ENCODE results near the gene WWC2. TPM values are rescaled to one million over a fixed set of nuclear protein-coding genes. Genes with fewer than 3 reads are reported as not detected.

The WWC2 gene
- total RNA-seq, 2 donors from 2014 or later = 4.3 to 6.8 TPM

DNA sequence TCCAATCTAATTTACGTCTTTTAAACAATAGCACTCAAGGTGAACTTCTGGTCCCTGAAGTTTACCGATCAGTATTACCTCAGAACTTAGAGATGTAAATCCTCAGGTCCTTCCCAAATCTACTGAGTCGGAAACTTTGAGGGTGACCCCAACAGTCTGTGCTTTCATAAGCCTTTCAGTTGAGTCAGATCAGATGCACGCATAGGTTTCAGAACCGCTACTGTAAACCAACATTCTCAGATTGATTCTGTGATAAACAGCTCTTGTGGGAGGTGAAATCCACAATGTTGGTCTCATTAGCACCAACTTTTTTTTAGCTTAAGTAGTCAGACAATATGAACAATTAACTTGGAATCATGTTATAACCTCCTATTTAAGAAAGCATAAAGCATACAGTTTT, 86.0 kb downstream of the WWC2 start:
- no peaks in the 10 kb centered on the region for H3K9me3 ChIP-seq
- no peaks in the 10 kb centered on the region for H3K27me3 ChIP-seq
- intact Hi-C loops (cut with DNase I) = no loop called here
- H3K4me1 ChIP-seq = no peaks in the 10 kb centered on the region
- no peak for DNase-seq
- no peak overlapping the region for H3K4me3 ChIP-seq
- H3K27ac ChIP-seq = no peak overlapping the region
- no peaks in the 10 kb centered on the region for H3K36me3 ChIP-seq
- TF ChIP-seq, protein P1, sequence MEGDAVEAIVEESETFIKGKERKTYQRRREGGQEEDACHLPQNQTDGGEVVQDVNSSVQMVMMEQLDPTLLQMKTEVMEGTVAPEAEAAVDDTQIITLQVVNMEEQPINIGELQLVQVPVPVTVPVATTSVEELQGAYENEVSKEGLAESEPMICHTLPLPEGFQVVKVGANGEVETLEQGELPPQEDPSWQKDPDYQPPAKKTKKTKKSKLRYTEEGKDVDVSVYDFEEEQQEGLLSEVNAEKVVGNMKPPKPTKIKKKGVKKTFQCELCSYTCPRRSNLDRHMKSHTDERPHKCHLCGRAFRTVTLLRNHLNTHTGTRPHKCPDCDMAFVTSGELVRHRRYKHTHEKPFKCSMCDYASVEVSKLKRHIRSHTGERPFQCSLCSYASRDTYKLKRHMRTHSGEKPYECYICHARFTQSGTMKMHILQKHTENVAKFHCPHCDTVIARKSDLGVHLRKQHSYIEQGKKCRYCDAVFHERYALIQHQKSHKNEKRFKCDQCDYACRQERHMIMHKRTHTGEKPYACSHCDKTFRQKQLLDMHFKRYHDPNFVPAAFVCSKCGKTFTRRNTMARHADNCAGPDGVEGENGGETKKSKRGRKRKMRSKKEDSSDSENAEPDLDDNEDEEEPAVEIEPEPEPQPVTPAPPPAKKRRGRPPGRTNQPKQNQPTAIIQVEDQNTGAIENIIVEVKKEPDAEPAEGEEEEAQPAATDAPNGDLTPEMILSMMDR (IDR thresholded peaks at IDR 0.05) = no peak
- H3K9ac ChIP-seq (ENCODE audit: low read depth in 2 of 2, low read length in 2 of 2) = no peak overlapping the region

DNA sequence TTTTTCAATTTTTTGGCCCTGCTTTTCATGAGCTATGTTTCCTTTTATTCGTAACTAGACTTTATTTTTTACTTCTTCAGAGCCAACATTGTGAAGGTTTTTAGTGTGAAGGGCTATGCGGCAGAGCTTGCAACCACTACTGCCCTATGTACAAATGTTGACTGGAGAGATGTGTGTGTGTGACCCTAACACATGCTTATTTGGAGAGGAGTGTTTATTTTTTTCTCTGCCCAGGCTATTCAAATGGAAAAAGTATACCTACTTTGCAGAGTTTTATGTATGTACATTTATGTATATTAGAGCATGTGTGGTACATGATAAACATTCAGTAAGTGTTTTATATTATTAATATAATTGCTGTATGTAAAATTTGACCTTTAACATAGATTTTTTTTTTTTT, 86.5 kb downstream of the WWC2 start:
- intact Hi-C loops (cut with DNase I) = no loop called here
- no peak overlapping the region for H3K27ac ChIP-seq
- TF ChIP-seq, protein P1 (IDR thresholded peaks at IDR 0.05) = no peak
- no peaks in the 10 kb centered on the region for H3K9me3 ChIP-seq
- no peak overlapping the region for H3K9ac ChIP-seq (ENCODE audit: low read depth in 2 of 2, low read length in 2 of 2)
- H3K4me3 ChIP-seq = no peak overlapping the region
- no peaks in the 10 kb centered on the region for H3K4me1 ChIP-seq
- H3K36me3 ChIP-seq = no peaks in the 10 kb centered on the region
- DNase-seq = no peak
- H3K27me3 ChIP-seq = no peaks in the 10 kb centered on the region

DNA sequence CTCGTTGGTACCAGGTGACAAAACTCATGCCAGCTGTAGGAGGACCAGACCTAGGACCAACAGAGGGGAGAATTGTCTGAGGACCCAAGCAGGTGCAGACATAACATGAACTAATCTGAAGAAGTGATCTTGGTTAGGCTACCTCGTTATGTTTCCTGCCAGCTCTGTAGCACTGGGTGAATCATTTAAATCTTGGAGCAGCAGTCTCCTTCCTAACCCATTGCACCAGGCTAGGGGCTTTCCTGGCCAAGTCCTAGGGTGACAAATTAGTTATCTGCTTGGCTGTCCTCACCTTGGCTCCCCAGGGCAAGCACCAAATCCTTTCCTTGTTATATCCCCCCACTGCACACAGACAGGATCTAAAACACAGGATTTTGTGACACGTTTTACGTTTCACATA, 87.8 kb downstream of the WWC2 start:
- H3K9me3 ChIP-seq = no peaks in the 10 kb centered on the region
- H3K4me3 ChIP-seq = no peak overlapping the region
- H3K27me3 ChIP-seq = no peaks in the 10 kb centered on the region
- H3K4me1 ChIP-seq = no peaks in the 10 kb centered on the region
- intact Hi-C loops (cut with DNase I) = no loop called here
- H3K27ac ChIP-seq = no peak overlapping the region
- TF ChIP-seq, protein P1 (IDR thresholded peaks at IDR 0.05) = no peak
- no peak overlapping the region for H3K9ac ChIP-seq (ENCODE audit: low read depth in 2 of 2, low read length in 2 of 2)
- no peaks in the 10 kb centered on the region for H3K36me3 ChIP-seq
- no peak for DNase-seq

DNA sequence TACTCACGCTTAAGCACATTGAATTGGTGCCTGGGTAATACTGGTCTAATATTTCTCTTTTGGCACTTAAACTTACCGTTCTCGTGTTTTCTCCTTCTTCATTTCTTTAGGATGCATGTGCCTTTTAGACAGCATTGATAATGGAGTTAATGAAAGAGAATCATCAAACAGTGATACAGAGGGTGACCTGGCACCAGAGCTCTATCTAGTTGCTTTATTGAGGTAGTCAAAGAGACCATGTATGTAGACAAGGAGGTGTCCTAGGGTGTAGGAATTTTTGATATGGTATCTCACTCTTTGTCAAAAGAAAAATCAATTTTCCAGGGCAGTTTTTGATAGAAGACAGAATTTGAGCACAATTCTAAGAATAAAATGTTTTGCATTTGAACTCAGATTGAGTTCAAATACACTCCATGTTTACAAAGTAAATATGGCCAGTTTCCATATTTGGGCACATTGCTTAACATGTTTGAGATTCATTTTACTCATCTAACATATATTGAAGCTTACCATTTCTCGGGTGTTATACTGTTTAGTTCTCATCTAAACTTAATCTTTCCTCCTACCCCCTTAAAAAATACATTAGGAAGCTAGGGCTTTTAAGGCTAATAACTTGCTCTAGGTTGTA, 92.0 kb downstream of the WWC2 start:
- no peaks in the 10 kb centered on the region for H3K4me1 ChIP-seq
- no peak overlapping the region for H3K9ac ChIP-seq (ENCODE audit: low read depth in 2 of 2, low read length in 2 of 2)
- no peaks in the 10 kb centered on the region for H3K9me3 ChIP-seq
- H3K27me3 ChIP-seq = no peaks in the 10 kb centered on the region
- H3K36me3 ChIP-seq = no peaks in the 10 kb centered on the region
- no peak overlapping the region for H3K4me3 ChIP-seq
- H3K27ac ChIP-seq = no peak overlapping the region
- TF ChIP-seq, protein P1 (IDR thresholded peaks at IDR 0.05) = no peak
- intact Hi-C loops (cut with DNase I) = no loop called here
- no peak for DNase-seq

DNA sequence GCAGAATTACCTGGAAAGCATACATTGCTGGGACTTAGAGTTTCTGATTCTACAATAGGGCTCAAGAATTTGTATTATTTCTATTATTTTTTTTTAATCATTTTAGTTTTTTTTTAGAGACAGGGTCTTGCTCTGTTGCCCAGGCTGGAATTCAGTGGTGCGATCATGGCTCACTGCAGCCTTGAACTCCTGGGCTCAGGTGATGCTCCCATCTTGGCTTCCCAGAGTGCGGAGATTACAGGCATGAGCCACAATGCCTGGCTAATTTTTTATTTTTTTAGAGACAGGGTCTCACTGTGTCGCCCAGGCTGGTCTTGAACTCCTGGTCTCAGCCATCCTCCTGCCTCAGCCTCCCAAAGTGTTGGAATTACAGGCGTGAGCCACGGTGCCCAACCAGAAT, 92.6 kb downstream of the WWC2 start:
- no peaks in the 10 kb centered on the region for H3K9me3 ChIP-seq
- no peak for DNase-seq
- H3K27me3 ChIP-seq = no peaks in the 10 kb centered on the region
- no peaks in the 10 kb centered on the region for H3K36me3 ChIP-seq
- H3K9ac ChIP-seq (ENCODE audit: low read depth in 2 of 2, low read length in 2 of 2) = no peak overlapping the region
- H3K4me3 ChIP-seq = no peak overlapping the region
- H3K4me1 ChIP-seq = no peaks in the 10 kb centered on the region
- TF ChIP-seq, protein P1 (IDR thresholded peaks at IDR 0.05) = no peak
- intact Hi-C loops (cut with DNase I) = no loop called here
- H3K27ac ChIP-seq = no peak overlapping the region

Measured in colonic mucosa (tissue), 4 donors.